Fibroblast of skin of abdomen (primary cell): ENCODE measurements around the gene THRB.
"Not testable (repeated sequence)": the region's sequence is repeated elsewhere in the genome, so short reads cannot be mapped to it uniquely, and the experiment has no call there.

Source experiments
- DNase-seq: peaks from one replicate; pipeline ENCODE4 v3.0.0-alpha.2; 2013

THRB gene

DNA sequence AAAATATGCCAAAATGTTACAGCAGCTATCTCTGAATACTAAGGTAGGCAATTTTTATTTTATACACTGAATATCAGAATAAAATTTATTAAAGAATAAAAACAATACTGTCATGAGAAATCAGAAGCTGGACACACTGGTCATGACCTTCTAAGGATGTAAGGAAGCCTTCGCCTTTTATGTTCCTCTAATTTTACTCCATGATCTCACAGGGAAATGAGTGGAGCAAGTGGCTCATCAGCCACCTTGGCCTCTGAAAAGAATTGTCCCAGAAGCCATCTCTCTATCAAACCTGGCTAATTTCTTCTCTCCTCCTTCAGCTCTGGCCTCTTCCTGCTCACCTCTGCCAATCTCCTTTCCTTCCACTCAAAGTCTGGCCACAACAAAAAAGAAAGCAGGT is 48.6 kb downstream of the THRB start:
- DNase-seq, result no peak

DNA sequence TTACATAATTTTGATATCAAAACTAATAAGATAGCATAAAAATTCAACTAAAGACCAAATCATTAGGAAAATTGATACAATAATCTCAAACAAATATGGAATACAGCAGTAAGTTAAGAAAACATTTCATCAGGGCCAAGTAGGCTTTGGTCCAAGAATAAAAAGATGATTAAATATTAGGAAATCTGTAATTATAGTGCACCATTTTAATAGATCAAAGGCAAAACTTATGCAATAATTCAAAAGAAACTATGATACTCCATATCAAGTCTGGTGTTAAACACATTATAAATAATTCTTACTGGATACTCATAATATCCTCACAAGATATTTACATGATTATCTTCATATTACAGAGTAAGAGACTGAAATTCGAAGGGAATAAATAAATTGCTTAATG is 51.2 kb downstream of the THRB start:
- no peak for DNase-seq

DNA sequence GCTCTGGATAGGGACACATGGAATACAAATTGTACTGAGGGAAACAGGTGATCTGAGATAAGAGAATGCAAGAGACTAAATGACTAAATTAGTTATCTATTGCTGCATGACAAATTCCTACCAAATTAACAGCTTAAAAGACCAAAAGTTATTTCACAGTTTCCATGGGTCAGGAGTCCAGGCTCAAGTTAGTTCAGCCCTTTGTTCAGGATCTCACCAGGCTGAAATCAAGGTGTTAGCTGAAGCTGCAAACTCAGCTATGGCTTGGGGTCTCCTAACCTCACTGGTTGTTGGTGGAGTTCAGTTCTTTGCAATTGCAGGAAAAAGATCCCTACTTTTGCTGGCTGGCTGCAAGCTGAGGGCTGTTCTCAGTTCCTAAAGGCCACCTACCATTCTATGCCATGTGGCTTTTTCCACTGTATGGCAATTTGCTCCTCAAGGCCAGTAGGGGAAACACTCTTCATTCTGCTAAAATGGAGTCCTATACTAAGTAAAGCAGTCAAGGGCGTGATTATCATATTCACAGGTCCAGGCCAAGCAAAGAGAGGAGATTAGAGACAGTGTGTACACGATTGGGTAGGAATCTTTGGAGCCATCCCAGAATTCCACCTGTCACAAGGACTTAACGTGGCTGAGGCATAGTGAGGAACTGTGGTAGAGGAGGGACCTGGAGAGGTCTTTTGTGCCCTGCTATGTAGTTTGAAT is 53.7 kb downstream of the THRB start:
- DNase-seq, result no peak

- DNase-seq, result no peak
Observed at GRCh38 chr3:24439021-24439420, 55.6 kb downstream of the THRB start.

- DNase-seq, result no peak
Observed at GRCh38 chr3:24437326-24437725, 57.3 kb downstream of the THRB start.

DNA sequence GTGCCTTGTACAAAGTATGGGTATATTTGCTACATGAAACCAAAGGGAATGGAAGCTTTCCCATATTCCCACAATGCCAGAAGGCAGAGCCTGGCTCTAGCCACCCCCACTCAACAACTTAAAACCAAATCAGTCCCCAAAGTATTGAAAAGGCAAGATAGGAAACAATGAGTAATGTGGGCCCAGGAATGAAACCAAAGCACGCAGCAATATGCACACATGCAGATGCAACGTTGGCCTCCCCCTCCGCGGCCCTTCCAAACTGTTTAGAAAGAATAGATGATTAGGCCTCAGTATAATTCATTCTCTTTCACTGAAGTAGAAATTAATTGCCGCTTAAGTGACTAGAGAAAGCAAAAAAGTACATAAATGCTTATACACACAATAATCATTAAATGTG is 59.1 kb downstream of the THRB start:
- no peak for DNase-seq

DNA sequence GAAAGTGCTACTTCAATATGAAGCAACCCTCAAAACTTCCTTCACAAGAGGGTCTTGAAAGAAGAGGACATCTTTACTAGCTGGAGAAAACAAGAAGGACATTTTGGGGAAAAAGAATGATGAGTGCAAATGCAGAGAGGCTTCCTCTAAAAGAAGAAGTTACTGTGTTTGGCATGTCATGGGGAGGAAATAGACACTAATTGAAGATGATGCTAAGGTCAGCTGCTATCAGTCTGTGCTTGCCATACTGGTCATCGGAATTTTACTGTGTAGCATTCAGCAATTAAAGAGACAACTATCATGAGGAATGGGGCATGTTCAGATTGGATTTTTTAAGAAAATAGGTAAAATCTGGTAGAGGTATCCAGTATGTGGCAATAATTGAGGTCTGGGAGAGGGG is 60.0 kb downstream of the THRB start:
- no peak for DNase-seq

DNA sequence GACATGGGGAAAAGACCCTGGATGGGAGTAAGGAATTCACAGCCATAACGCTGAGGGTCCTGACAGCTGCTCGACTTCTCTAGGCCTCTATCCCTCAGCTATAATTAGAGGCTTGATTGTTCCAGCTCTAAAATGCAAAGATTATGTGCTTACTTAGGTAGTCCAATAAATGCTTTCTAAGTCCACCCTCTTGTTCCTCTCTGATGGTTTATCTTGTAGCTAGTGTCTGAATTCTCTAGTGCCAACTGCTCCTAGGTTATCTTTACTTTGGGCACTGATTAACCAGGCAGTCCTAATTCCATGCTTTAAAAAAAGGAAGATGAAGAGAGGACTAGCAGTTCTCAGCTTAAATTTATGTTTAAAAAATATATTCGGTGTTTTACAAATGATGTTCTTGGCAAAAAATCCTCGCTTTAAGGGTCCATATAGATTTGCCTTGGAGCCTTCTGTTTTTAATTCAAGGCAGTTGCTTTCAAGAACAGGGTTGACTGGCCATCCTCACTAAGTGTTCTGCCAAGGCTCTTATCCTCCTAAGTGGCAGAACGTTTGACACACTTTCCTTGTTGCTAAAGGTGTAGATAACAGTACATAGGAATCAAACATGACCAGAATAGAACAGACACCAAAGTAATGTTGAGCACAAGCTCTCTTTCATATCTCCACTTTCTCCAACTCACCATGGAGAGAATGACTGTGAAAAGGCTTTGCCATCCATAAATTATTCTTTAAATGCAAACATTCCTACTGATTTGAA is 60.6 kb downstream of the THRB start:
- DNase-seq, result no peak

DNA sequence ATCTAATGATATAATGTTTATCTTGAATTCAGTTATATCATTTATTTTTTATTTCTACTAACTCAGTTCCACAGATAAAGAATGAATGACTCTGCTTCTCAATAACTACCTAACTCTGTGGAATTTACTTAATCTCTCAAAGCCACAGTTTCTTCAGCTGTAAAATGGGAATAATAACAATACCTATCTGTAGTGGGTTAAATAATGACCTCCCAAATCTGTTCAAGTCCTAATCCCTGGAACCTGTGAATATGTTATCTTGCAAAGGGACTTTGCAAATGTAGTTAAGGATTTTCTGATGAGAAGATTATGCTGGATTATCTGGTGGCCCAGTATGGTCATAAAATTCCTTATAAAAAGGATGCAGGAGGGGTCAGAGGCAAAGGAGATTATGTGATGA is 61.7 kb downstream of the THRB start:
- DNase-seq, result no peak

DNA sequence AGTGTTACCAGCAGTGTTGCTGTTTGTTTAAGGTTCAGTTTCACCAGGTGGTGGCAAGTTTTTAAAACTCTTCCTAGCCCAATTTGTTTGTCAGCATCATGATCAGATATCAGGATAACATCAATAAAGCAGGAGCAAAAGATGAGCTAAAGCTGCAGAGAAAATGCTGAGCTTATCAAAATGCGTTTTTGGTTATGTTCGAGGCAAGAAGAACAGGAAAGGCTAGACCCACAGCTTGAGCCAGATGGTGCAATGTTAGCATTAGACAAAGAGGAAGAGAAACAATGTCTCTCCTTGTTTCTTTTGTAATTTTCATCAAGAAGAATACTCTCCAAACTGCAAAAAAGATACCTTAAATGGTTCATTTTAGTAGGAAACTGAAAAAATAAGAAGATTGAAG is 66.2 kb downstream of the THRB start:
- no peak for DNase-seq

GRCh38 chr3:24426896-24427295 is 67.8 kb downstream of the THRB start:
- DNase-seq, result no peak

DNA sequence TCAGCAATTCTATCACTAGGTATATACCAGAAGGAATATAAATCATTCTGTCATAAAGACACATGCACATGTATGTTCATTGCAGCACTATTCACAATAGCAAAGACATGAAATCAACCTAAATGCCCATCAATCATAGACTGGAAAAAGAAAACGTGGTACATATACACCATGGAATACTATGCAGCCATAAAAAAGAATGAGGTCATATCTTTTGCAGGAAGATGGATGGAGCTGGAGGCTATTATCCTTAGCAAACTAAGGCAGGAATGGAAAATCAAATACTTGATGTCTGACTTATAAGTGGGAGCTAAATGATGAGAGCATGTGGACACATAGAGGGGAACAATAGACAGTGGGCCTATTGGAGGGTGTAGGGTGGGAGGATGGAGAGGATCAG is 73.8 kb downstream of the THRB start:
- not testable (repeated sequence) for DNase-seq

GRCh38 chr3:24420224-24420623 is 74.4 kb downstream of the THRB start:
- DNase-seq, result no peak

GRCh38 chr3:24419067-24419791 is 75.4 kb downstream of the THRB start:
- no peak for DNase-seq

DNA sequence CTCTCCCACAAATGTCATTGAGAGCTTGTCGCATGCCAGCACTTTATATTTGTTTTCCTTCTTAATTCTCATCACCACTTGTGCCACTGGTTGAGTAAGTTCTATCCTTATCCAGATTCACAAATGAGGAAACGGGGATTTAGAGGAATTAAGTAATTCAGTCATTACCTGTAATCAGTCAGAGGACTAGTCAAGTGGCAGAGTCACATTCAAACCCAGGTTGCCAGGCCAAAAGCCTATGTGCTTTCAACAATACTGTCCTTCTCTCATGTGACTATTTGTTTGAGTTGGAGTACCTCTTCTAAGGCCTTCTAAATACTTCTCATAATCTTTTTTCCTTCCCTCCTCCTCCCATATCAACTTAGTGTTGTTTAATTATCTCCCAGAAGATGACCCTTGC is 76.9 kb downstream of the THRB start:
- no peak for DNase-seq

DNA sequence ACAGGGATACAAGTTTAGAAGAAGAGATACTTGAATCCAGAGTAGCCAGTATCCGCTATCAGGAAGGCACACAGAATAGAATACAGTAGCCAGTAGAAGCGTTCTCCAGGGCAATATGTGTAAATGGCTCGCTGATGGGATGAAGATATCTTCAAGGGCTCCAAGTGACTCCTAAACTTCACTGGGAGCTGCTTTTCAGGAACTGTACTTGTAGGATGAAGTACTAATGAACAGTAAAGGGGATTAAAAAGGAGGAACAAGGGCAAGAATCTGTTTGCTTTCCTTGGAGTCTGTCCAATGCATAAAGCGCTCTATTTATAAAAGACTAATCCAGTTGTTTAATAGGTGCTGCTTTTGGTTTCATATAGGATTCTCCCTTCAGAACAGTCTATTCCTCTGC is 78.4 kb downstream of the THRB start:
- no peak for DNase-seq

GRCh38 chr3:24415824-24416223 is 78.8 kb downstream of the THRB start:
- DNase-seq, result no peak

- DNase-seq, result not testable (repeated sequence)
Observed at GRCh38 chr3:24413662-24414061, 81.0 kb downstream of the THRB start.

- DNase-seq, result no peak
Observed at GRCh38 chr3:24410860-24411259, 83.8 kb downstream of the THRB start.

- no peak for DNase-seq
Observed at GRCh38 chr3:24407980-24408680, 86.5 kb downstream of the THRB start.

DNA sequence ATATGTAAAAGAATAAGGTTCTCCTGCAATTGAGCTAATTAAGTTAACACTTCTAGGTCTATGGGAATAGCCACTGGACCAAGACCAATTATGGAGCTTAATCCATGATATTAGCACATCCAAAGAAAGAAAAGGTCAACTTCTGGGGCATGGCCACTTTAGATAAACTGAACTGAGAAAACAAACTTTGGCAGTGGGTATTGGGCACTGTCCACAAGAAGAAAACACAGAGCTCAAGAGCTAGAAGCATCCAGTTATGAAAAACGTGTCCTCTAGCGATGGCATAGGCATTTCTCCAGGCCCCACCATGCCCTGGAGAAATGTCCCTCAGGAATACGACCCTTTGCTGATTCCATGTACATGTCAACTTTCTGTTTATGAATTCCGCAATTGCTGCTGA is 87.8 kb downstream of the THRB start:
- no peak for DNase-seq

GRCh38 chr3:24405057-24405456 is 89.6 kb downstream of the THRB start:
- DNase-seq, result no peak

GRCh38 chr3:24401811-24402185 is 92.9 kb downstream of the THRB start:
- DNase-seq, result no peak
